Aorta (tissue), 5 donors: ENCODE measurements around the gene CCNG1. TPM values are rescaled to one million over a fixed set of nuclear protein-coding genes. Genes with fewer than 3 reads are reported as not detected.
A peak's percentile ranks its signal among the peaks of the same experiment; 100 is the strongest.
"Not testable (repeated sequence)": the region's sequence is repeated elsewhere in the genome, so short reads cannot be mapped to it uniquely, and the experiment has no call there.

ENCODE experiments used
- ATAC-seq: fragments of 200-7000 bp; cut with Tn5 transposase; one replicate; pipeline ENCODE4 v1.9.1; 2022; ENCODE audit warnings: moderate library complexity; ENCODE audit not compliant: low FRiP score
- DNase-seq, 2 donors: peaks; one replicate each; pipeline ENCODE4 v3.0.0-alpha.2; 2020
- H3K27ac ChIP-seq, 2 donors: one replicate each; pipeline ENCODE4 v1.5.1; 2013; ENCODE audit warnings: low read length in 2 of 2, mild to moderate bottlenecking in 2 of 2, moderate library complexity in 2 of 2, control low read depth in 1 of 2, inconsistent platforms in 1 of 2, low read depth in 1 of 2
- H3K27me3 ChIP-seq, 2 donors: one replicate each; pipeline ENCODE4 v1.6.1; 2013; ENCODE audit warnings: control low read depth in 1 of 2, low read length in 1 of 2, mild to moderate bottlenecking in 1 of 2, moderate library complexity in 1 of 2; ENCODE audit not compliant: insufficient read depth in 2 of 2, control insufficient read depth in 1 of 2
- H3K36me3 ChIP-seq, 2 donors: one replicate each; pipeline ENCODE4 v1.6.1; 2013; ENCODE audit warnings: control low read depth in 1 of 2, low read length in 1 of 2, mild to moderate bottlenecking in 1 of 2; ENCODE audit not compliant: insufficient read depth in 2 of 2, control insufficient read depth in 1 of 2
- H3K4me1 ChIP-seq, 2 donors: one replicate each; pipeline ENCODE4 v1.6.1; 2013; ENCODE audit warnings: low read length in 2 of 2, control low read depth in 1 of 2, mild to moderate bottlenecking in 1 of 2, moderate library complexity in 1 of 2; ENCODE audit not compliant: insufficient read depth in 2 of 2, control insufficient read depth in 1 of 2
- H3K4me3 ChIP-seq, 2 donors: one replicate each; pipeline ENCODE4 v1.5.1; 2013; ENCODE audit warnings: low read length in 2 of 2, control low read depth in 1 of 2, mild to moderate bottlenecking in 1 of 2
- H3K9me3 ChIP-seq: one replicate; pipeline ENCODE4 v1.6.1; 2013; ENCODE audit warnings: mild to moderate bottlenecking, low read length; ENCODE audit not compliant: control insufficient read depth
- WGBS, 2 donors: extraction: QIAGEN DNeasy Blood & Tissue Kit; methylation state at CpG; one replicate each; pipeline ENCODE4 v1.1.7; 2013; 5-methylcytosine and 5-hydroxymethylcytosine counted together
- intact Hi-C, 2 donors: fragments of 100-400 bp; cut with DNase I; formaldehyde crosslinking; loops; one replicate each; pipeline versions ENCODE4 v1.14.2 to v1.15.0; 2022
- long read RNA-seq, 2 donors: library from polyadenylated mRNA; unstranded; transcript quantifications; one replicate each; pipeline ENCODE4 v2.0.0, GENCODE V29; 2020 to 2021
- polyA plus RNA-seq, 2 donors: library from polyadenylated mRNA; stranded (reverse); fragments of 200-250 nt; gene quantifications; one replicate each; pipeline ENCODE4 v1.2.3, GENCODE V29; 2013
- total RNA-seq, 2 donors: library from RNA; stranded (reverse); fragmentation: NEBNext Ultra II Directional; extraction: Animal tissue kit (Norgen Biotek cat#: 25700); gene quantifications; one replicate each; pipeline ENCODE4 v1.2.1, GENCODE V29; 2021
- donor health status: healthy with polysubstance abuse.
- donor health status: Bipolar disorder and iron deficiency.
- donor health status: DM: no; HTN: no; CAD: no.
- donor health status: DM: no; HTN: no; CAD: no.
- donor health status: DM: yes; HTN: yes; CAD: no.

Gene CCNG1, protein sequence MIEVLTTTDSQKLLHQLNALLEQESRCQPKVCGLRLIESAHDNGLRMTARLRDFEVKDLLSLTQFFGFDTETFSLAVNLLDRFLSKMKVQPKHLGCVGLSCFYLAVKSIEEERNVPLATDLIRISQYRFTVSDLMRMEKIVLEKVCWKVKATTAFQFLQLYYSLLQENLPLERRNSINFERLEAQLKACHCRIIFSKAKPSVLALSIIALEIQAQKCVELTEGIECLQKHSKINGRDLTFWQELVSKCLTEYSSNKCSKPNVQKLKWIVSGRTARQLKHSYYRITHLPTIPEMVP
- total RNA-seq (100 to 1,000 TPM; 101 to 108 TPM), polyA plus RNA-seq (100 to 1,000 TPM in 1 of 2 donors, 10 to 100 TPM in 1; 68.4 to 185 TPM)
- long read RNA-seq, donor 1, transcript CCNG1-211 (6 exons, 919 nt) = minor isoform, 5 of 340 reads
- long read RNA-seq, donor 1, transcript CCNG1-202 (8 exons, 2,366 nt) = minor isoform, 83 of 340 reads
- long read RNA-seq, donor 1, transcript CCNG1-201 (7 exons, 2,458 nt) = major isoform, 206 of 340 reads
- long read RNA-seq, donor 1, partial matches to known transcripts = 16 of 340 reads
- long read RNA-seq, donor 1, other reads (novel, unspliced or antisense) = 30 of 340 reads
- long read RNA-seq, donor 2, transcript CCNG1-201 (7 exons, 2,458 nt) = major isoform, 33 of 68 reads
- long read RNA-seq, donor 2, transcript CCNG1-202 (8 exons, 2,366 nt) = minor isoform, 17 of 68 reads
- long read RNA-seq, donor 2, partial matches to known transcripts = 9 of 68 reads
- long read RNA-seq, donor 2, other reads (novel, unspliced or antisense) = 7 of 68 reads

- Histone ChIP-seq H3K4me3 (peak within 1 kb of the TSS; percentile 62 to 93), H3K36me3 (no peaks in the 10 kb centered on the region), H3K27ac (peak within 1 kb of the TSS; percentile 44 to 53), H3K4me1 (peaks cover 6% of the 10 kb centered on the region in 2 donors), H3K9me3 (no peaks in the 10 kb centered on the region), H3K27me3 (no peaks in the 10 kb centered on the region)
- WGBS, 2 donors = 1% methylated on average over 51 of the region's 51 CpGs
- intact Hi-C loops = loop anchor here in 1 of 2 donors (2.0 kb wide), 1 partner anchor 67 kb away; the partner anchor contains the start of gene MAT2B
- DNase-seq = peak; percentile 96
- peak; percentile 98 for ATAC-seq
Measured at GRCh38 chr5:163437309-163438182, at the start of gene CCNG1. Gene CCNG1, plus strand, starts transcription at chr5:163437595. Its CDS starts 1,662 bp downstream, at chr5:163439257.

GRCh38 chr5:163395792-163396191 is 41.6 kb upstream of the CCNG1 start:
- ATAC-seq (no peak), DNase-seq (no peak)
- no peaks in the 10 kb centered on the region for H3K27me3 ChIP-seq
- no peaks in the 10 kb centered on the region for H3K4me1 ChIP-seq
- no peaks in the 10 kb centered on the region for H3K36me3 ChIP-seq
- no peaks in the 10 kb centered on the region for H3K9me3 ChIP-seq
- intact Hi-C loops = no loop called here
- WGBS, 2 donors = 86 to 88% methylated on average over 2 of the region's 2 CpGs
- no peak overlapping the region for H3K27ac ChIP-seq
- no peak overlapping the region for H3K4me3 ChIP-seq

- H3K36me3 ChIP-seq, ATAC-seq, H3K9me3 ChIP-seq, DNase-seq, intact Hi-C loops, H3K27me3 ChIP-seq, H3K4me1 ChIP-seq, H3K27ac ChIP-seq, H3K4me3 ChIP-seq: not testable (repeated sequence)
- 87 to 91% methylated on average over 9 of the region's 9 CpGs for WGBS, 2 donors
Measured at GRCh38 chr5:163396818-163397340, 40.5 kb upstream of the CCNG1 start.

- DNase-seq (no peak), ATAC-seq (no peak)
- intact Hi-C loops = no loop called here
- no peaks in the 10 kb centered on the region for H3K36me3 ChIP-seq
- H3K27me3 ChIP-seq = no peaks in the 10 kb centered on the region
- H3K4me1 ChIP-seq = no peaks in the 10 kb centered on the region
- no peaks in the 10 kb centered on the region for H3K9me3 ChIP-seq
- no peak overlapping the region for H3K27ac ChIP-seq
- H3K4me3 ChIP-seq = no peak overlapping the region
Measured at GRCh38 chr5:163397354-163397753, 40.0 kb upstream of the CCNG1 start.

DNA sequence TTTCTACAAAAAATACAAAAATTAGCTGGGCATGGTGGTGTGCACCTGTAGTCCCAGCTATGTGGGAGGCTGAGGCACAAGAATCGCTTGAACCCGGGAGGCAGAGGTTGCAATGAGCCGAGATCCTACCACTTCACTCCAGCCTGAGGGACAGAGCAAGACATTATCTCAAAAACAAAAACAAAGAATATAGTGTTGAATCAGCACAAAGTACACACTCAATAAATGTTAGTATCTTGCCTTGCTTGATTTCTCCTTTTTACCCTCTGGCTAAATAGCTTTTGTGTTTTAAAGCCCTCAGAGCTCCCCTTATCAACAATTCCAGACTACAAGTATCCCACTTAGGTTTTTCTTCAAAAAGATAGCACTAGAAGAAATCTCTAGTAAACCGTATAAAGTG is 37.5 kb upstream of the CCNG1 start:
- Histone ChIP-seq H3K4me3 (no peak overlapping the region), H3K36me3 (no peaks in the 10 kb centered on the region), H3K4me1 (no peaks in the 10 kb centered on the region), H3K27ac (no peak overlapping the region), H3K9me3 (no peaks in the 10 kb centered on the region), H3K27me3 (no peaks in the 10 kb centered on the region)
- DNase-seq (no peak), ATAC-seq (no peak)
- intact Hi-C loops = no loop called here
- 68% methylated on average over 4 of the region's 4 CpGs for WGBS, 2 donors

DNA sequence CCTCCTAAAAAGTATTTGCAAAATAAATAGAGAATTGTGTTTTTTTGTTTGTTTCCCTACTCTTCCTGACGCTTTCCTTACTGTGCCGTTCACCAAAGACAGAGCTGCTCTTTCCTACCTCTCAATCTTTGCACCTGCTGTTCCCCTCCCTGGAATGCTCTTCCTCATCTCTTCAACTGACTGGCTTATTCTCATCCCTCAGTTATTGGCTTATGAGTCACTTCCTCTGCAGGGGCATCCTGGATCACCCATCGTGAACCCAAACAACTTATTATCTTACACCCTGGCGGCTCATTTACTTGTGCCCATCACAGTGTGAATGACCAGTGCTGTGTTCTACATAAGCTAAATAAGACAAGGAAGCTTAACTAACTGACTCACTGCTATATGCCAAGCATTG is 36.1 kb upstream of the CCNG1 start:
- H3K4me3 ChIP-seq = no peak overlapping the region
- H3K36me3 ChIP-seq = no peaks in the 10 kb centered on the region
- H3K9me3 ChIP-seq = no peaks in the 10 kb centered on the region
- no peaks in the 10 kb centered on the region for H3K27me3 ChIP-seq
- ATAC-seq (no peak), DNase-seq (no peak)
- H3K4me1 ChIP-seq = no peaks in the 10 kb centered on the region
- intact Hi-C loops = no loop called here
- no peak overlapping the region for H3K27ac ChIP-seq
- 78 to 81% methylated on average over 4 of the region's 4 CpGs for WGBS, 2 donors

- Histone ChIP-seq H3K9me3 (no peaks in the 10 kb centered on the region), H3K4me3 (no peak overlapping the region), H3K4me1 (no peaks in the 10 kb centered on the region), H3K36me3 (no peaks in the 10 kb centered on the region), H3K27me3 (no peaks in the 10 kb centered on the region), H3K27ac (no peak overlapping the region)
- intact Hi-C loops = no loop called here
- DNase-seq = no peak
- 76 to 77% methylated on average over 2 of the region's 2 CpGs for WGBS, 2 donors
- no peak for ATAC-seq
Measured at GRCh38 chr5:163402007-163402406, 35.4 kb upstream of the CCNG1 start.
